ENCODE measurements around the gene KLHL21.

KLHL21 gene

DNA sequence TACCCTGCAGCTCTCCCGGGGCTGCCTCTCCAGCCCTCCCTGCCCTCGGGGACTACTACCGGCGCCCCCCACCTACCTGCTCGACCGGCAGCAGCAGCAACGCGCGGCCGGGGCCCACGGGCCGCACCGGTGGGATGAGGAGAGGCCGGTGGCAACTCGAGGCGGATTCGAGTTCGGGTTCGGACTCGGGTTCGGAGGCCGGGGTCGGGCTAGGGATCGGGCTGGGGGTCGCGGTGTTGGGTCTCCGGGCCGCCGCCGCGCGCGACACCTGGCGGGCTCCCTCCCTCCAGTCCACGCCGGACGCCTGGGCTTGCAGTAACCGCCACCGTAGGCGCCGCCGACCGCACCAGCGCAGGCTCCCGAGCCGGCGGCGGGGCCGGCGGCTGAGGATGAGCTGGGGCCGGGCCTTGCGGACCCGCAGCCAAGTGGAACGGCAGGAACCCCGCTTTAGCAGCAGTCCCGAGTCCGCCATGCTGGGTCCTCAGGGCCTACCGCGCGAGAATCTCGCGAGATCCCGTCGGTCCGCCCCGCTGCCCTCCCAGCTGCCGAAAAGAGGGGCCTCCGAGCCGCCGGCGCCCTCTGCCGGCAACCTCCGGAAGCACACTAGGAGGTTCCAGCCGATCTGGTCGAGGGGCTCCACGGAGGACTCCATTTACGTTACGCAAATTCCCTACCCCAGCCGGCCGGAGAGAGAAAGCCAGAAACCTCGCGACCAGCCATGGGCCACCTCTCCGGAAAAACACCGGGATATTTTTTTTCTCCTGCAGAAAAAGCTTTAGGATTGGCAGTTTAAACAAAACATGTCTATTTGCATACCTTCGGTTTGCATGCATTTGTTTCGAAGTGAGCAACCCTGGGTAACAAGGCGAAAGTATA, 48.4 kb downstream of the KLHL21 start, which contains the start of gene NOL9:
TSS of gene NOL9 (minus strand) at position 483 of the 876 bp plus-strand sequence. CDS start at position 472, 11 bp downstream.
- peak; percentile 85 for DNase-seq (ENCODE audit: low read depth)

DNA sequence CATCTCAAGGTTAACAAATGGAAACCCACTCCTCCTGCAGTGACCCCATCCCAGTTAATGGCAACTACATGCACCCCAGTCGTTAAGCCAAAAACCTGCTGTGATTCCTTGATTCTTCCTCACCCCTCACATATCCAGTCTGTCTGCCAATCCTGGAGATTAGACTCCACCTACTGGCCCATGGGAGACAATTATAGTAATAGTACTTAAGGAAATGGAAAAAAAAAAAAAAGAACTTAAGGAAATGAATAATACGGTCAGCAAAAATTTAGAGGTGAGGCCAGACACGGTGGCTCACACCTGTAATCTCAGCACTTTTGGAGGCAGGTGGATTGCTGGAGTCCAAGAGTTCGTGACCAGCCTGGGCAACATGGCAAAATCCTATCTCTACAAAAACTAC, 55.4 kb downstream of the KLHL21 start:
- DNase-seq (ENCODE audit: low read depth), result peak; percentile 36

DNA sequence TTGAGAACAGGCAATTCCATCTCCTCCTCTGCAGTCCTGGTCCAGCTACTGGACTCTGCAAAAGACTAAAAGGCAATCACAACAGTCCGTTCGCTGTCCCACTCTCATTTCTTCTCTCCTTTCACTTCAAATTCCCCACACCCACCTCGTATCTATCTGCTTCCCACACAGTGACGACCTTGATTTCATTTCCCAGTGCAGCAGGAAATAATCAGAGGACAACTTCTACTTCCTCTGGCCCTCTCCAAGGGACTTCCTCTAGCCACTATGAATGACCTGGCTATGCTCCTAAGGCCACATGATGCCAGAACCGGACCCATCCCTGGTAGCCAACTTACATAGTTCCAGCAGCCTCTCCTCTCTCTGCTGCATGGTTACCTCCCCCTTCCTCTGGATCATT, 56.3 kb downstream of the KLHL21 start:
- no peak for DNase-seq (ENCODE audit: low read depth)

DNA sequence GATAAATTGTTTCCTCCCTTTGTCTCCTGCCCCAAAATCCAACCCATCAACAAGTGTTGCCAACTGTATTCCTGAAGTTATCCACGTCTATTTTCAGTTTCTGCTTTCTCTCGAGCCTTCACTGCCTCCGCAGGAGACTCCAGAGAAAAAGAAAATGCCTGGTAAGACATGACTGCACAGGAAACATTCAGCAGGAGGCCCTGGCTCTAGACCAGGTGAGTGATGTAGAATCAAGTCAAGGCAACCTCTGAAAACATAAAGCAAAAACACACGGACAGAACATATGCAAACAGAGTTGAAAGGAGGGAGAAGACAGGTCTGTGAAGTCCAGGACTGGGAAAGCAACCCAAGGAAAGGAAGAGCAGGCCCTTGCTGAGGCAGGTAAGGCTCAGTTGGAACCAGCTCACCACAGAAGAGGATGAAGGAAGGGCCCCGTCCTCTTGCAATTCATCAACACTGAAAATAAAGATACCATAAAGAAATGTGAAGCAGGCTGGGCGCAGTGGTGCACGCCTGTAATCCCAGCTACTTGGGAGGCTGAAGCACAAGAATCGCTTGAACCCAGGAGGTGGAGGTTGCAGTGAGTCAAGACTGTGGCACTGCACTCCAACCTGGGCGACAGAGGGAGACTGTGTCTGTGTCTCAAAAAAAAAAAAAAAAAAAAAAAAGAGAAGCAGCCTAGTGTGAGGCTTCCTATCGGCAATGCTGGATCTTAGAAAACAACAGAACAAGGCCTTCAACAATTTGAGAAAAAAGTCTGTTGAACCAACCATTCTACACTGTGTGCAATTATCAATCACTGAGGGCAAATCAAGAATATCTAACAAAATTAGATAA, 57.2 kb downstream of the KLHL21 start:
- peak; percentile 48 for DNase-seq (ENCODE audit: low read depth)

DNA sequence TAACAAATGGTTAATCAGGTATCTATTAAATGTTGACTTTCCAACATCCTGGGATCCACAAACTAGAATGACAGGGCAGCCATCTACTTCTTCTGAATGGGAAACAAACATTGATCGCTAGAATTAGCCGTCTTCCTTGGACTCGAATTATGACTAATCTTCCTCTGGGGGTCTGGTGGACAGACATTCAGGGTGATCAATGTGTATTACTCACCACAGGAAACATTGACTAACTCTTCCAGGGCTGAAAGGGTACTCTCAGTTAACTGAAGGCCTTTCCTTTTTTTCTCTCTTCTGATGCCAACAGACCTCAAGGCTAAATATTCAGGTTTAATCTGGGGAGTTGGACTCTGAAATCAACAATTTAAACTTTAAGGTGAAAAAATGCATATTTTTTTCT, 57.8 kb downstream of the KLHL21 start:
- peak; percentile 78 for DNase-seq (ENCODE audit: low read depth)

Measured in iris pigment epithelial cell (primary cell).